Activated CD4-positive, alpha-beta T cell treated with anti-CD3 and anti-CD28 coated beads for 4 hours (primary cell): ENCODE measurements around the gene PBOV1.
"Not testable (repeated sequence)": the region's sequence is repeated elsewhere in the genome, so short reads cannot be mapped to it uniquely, and the experiment has no call there.

Source experiments
- DNase-seq, 2 donors: peaks; one replicate each; pipeline ENCODE4 v3.0.0-alpha.2; 2020

The PBOV1 gene

GRCh38 chr6:138237463-138237862 lies 19.2 kb upstream of the PBOV1 start:
- no peak for DNase-seq

GRCh38 chr6:138235693-138236092 lies 17.4 kb upstream of the PBOV1 start:
- DNase-seq = no peak

GRCh38 chr6:138235205-138235604 lies 16.9 kb upstream of the PBOV1 start:
- DNase-seq = no peak

GRCh38 chr6:138234363-138234762 lies 16.1 kb upstream of the PBOV1 start:
- no peak for DNase-seq

- DNase-seq = no peak
Measured at GRCh38 chr6:138231381-138231886, 13.1 kb upstream of the PBOV1 start.

- DNase-seq = no peak
Measured at GRCh38 chr6:138230759-138231380, 12.6 kb upstream of the PBOV1 start.

- DNase-seq = no peak
Measured at GRCh38 chr6:138230221-138230620, 11.9 kb upstream of the PBOV1 start.

GRCh38 chr6:138229663-138230179 lies 11.4 kb upstream of the PBOV1 start:
- no peak for DNase-seq

GRCh38 chr6:138229072-138229471 lies 10.8 kb upstream of the PBOV1 start:
- no peak for DNase-seq

- DNase-seq = no peak
Measured at GRCh38 chr6:138227316-138227781, 9.1 kb upstream of the PBOV1 start.

- no peak for DNase-seq
Measured at GRCh38 chr6:138226700-138227315, 8.5 kb upstream of the PBOV1 start.

GRCh38 chr6:138225953-138226352 lies 7.7 kb upstream of the PBOV1 start:
- DNase-seq = no peak

- no peak for DNase-seq
Measured at GRCh38 chr6:138222901-138223546, 4.7 kb upstream of the PBOV1 start.

GRCh38 chr6:138219901-138220300 lies 1.6 kb upstream of the PBOV1 start:
- no peak for DNase-seq

GRCh38 chr6:138219398-138219797 lies 1.1 kb upstream of the PBOV1 start:
- no peak for DNase-seq

- DNase-seq = no peak
Measured at GRCh38 chr6:138215093-138215782, 3.1 kb downstream of the PBOV1 start.

GRCh38 chr6:138212530-138212929 lies 5.8 kb downstream of the PBOV1 start:
- not testable (repeated sequence) for DNase-seq

- DNase-seq = no peak
Measured at GRCh38 chr6:138211601-138212000, 6.7 kb downstream of the PBOV1 start.

- no peak for DNase-seq
Measured at GRCh38 chr6:138211048-138211581, 7.2 kb downstream of the PBOV1 start.

- DNase-seq = no peak
Measured at GRCh38 chr6:138206862-138207261, 11.4 kb downstream of the PBOV1 start.

- no peak for DNase-seq
Measured at GRCh38 chr6:138205437-138206094, 12.7 kb downstream of the PBOV1 start.

- DNase-seq = no peak
Measured at GRCh38 chr6:138204792-138205384, 13.4 kb downstream of the PBOV1 start.
